ENCODE data around the gene CDK14. TPM values are rescaled to one million over a fixed set of nuclear protein-coding genes. Genes with fewer than 3 reads are reported as not detected.

Gene CDK14
- total and polyA plus RNA-seq, 2 donors (not counting 1 experiment from before 2014, with no cell fraction given) = 42.1 to 167 TPM

DNA sequence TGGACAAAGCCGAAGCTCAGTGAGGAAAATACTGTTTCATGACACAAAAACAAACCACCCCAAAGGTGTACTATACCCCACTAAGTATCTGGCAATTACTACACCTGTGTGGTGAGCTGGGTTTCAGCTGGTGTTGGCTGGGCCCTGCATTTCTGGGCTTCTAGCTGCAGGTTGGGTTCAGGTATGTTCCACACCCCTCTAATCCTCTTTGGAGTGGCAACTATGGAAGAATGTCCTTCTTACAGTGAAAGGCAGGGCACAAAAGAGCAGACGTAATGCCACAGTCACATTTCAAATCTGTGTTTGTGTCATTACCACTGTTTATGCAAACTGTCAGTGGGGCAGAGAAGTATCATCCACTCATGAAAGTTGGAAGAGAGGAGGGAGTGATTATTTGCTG lies 466.6 kb downstream of the CDK14 start:
- Mint-ChIP-seq H3K27me3 (no peaks in the 10 kb centered on the region), H3K4me3 (no peak overlapping the region), H3K27ac (no peak overlapping the region), H3K9me3 (ENCODE audit: insufficient read depth) (no peaks in the 10 kb centered on the region), H3K4me1 (peaks cover 27% of the 10 kb centered on the region)
- DNase-seq (no peak), ATAC-seq (ENCODE audit: low read depth) (no peak)
- no peak for TF ChIP-seq EZH2 (IDR thresholded peaks at IDR 0.05; ENCODE audit: borderline replicate concordance, insufficient read depth, low read depth, low read length, poor library complexity, severe bottlenecking)
- TF ChIP-seq, protein P1, sequence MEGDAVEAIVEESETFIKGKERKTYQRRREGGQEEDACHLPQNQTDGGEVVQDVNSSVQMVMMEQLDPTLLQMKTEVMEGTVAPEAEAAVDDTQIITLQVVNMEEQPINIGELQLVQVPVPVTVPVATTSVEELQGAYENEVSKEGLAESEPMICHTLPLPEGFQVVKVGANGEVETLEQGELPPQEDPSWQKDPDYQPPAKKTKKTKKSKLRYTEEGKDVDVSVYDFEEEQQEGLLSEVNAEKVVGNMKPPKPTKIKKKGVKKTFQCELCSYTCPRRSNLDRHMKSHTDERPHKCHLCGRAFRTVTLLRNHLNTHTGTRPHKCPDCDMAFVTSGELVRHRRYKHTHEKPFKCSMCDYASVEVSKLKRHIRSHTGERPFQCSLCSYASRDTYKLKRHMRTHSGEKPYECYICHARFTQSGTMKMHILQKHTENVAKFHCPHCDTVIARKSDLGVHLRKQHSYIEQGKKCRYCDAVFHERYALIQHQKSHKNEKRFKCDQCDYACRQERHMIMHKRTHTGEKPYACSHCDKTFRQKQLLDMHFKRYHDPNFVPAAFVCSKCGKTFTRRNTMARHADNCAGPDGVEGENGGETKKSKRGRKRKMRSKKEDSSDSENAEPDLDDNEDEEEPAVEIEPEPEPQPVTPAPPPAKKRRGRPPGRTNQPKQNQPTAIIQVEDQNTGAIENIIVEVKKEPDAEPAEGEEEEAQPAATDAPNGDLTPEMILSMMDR (IDR thresholded peaks at IDR 0.05) = no peak
- Histone ChIP-seq H3K9ac (ENCODE audit: low read length) (no peak overlapping the region), H3K27me3 (replicated peaks in 1 of 4; ENCODE audit: control extremely low read depth in 1 of 4, control insufficient read depth in 3 of 4, insufficient read depth in 4 of 4, low read length in 3 of 4) (no peaks in the 10 kb centered on the region), H3K27ac (ENCODE audit: low read length in 2 of 2) (no peak overlapping the region), H3K36me3 (replicated peaks in 1 of 2; ENCODE audit: control extremely low read depth in 1 of 2, control insufficient read depth in 1 of 2, extremely low read depth in 1 of 2, insufficient read depth in 2 of 2, low read length in 1 of 2) (peaks cover 2 to 6% of the 10 kb centered on the region in 2 experiments), H3K4me1 (ENCODE audit: control insufficient read depth in 2 of 2, insufficient read depth in 2 of 2, low read length in 2 of 2) (no peaks in the 10 kb centered on the region), H3K4me3 (ENCODE audit: control extremely low read depth in 1 of 5, extremely low read depth in 1 of 5, insufficient read depth in 1 of 5, low read depth in 2 of 5, low read length in 4 of 5) (no peak overlapping the region), H3K9me3 (ENCODE audit: control extremely low read depth in 1 of 3, control insufficient read depth in 2 of 3, insufficient read depth in 1 of 3, low read length in 2 of 3) (no peaks in the 10 kb centered on the region), H3K4me2 (replicated peaks; ENCODE audit: low read depth, low read length, poor library complexity, severe bottlenecking) (no peak overlapping the region), H3K79me2 (ENCODE audit: control insufficient read depth, insufficient read depth, low read length) (no peaks in the 10 kb centered on the region), H2AFZ (ENCODE audit: insufficient read depth, low read depth, low read length, poor library complexity, severe bottlenecking) (no peak overlapping the region), H4K20me1 (ENCODE audit: control insufficient read depth, insufficient read depth, low read length, poor library complexity, severe bottlenecking) (no peaks in the 10 kb centered on the region)
- ChIA-PET CTCF (interaction anchor here (1.3 kb wide), 1 partner anchor 27 kb away, joined by 5 read pairs; no protein-coding TSS in a partner anchor), POLR2A (no interaction called here)
- intact Hi-C loops (cut with micrococcal nuclease) = no loop called here
- 100% methylated on average over 1 of the region's 2 CpGs for WGBS (ENCODE audit: insufficient coverage)

DNA sequence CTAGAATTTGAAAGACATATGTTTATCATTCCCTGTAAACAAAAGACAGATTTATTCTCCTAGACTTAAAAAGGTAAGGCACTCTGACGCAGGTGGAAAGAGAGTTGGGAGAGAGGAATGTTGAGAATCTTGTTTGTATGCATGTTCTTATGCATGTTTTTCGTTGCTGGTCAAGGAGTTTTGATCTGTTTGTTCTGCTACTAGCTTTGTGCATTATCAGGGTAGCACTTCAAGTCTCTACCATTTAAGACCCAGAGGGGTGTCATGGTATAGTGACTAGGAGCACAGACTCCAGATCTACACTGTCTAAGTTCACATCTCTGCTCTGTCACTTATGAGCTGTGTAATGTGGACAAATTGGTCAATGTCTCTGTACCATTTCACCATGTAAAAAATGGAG lies 467.9 kb downstream of the CDK14 start:
- H3K79me2 ChIP-seq (ENCODE audit: control insufficient read depth, insufficient read depth, low read length) = no peaks in the 10 kb centered on the region
- CTCF ChIA-PET = interaction anchor here (0.5 to 0.6 kb wide), 2 partner anchors 19 to 613 kb away, joined by 3 to 4 read pairs; no protein-coding TSS in a partner anchor
- H3K36me3 ChIP-seq (replicated peaks in 1 of 2; ENCODE audit: control extremely low read depth in 1 of 2, control insufficient read depth in 1 of 2, extremely low read depth in 1 of 2, insufficient read depth in 2 of 2, low read length in 1 of 2) = peaks cover 6% of the 10 kb centered on the region in 2 experiments
- no peak overlapping the region for H2AFZ ChIP-seq (ENCODE audit: insufficient read depth, low read depth, low read length, poor library complexity, severe bottlenecking)
- H3K27ac ChIP-seq (ENCODE audit: low read length in 2 of 2) = no peak overlapping the region
- H3K4me1 ChIP-seq (ENCODE audit: control insufficient read depth in 2 of 2, insufficient read depth in 2 of 2, low read length in 2 of 2) = no peaks in the 10 kb centered on the region
- Mint-ChIP-seq H3K4me1 (peaks cover 27% of the 10 kb centered on the region), H3K4me3 (no peak overlapping the region), H3K9me3 (ENCODE audit: insufficient read depth) (no peaks in the 10 kb centered on the region), H3K27me3 (no peaks in the 10 kb centered on the region), H3K27ac (no peak overlapping the region)
- 100% methylated on average over 1 of the region's 2 CpGs for WGBS (ENCODE audit: insufficient coverage)
- H3K4me3 ChIP-seq (ENCODE audit: control extremely low read depth in 1 of 5, extremely low read depth in 1 of 5, insufficient read depth in 1 of 5, low read depth in 2 of 5, low read length in 4 of 5) = no peak overlapping the region
- POLR2A ChIA-PET = no interaction called here
- no peak overlapping the region for H3K4me2 ChIP-seq (replicated peaks; ENCODE audit: low read depth, low read length, poor library complexity, severe bottlenecking)
- H3K27me3 ChIP-seq (replicated peaks in 1 of 4; ENCODE audit: control extremely low read depth in 1 of 4, control insufficient read depth in 3 of 4, insufficient read depth in 4 of 4, low read length in 3 of 4) = no peaks in the 10 kb centered on the region
- no peak for ATAC-seq (ENCODE audit: low read depth)
- intact Hi-C loops (cut with micrococcal nuclease) = no loop called here
- no peaks in the 10 kb centered on the region for H4K20me1 ChIP-seq (ENCODE audit: control insufficient read depth, insufficient read depth, low read length, poor library complexity, severe bottlenecking)
- no peak for TF ChIP-seq EZH2 (IDR thresholded peaks at IDR 0.05; ENCODE audit: borderline replicate concordance, insufficient read depth, low read depth, low read length, poor library complexity, severe bottlenecking)
- TF ChIP-seq, protein P1 (IDR thresholded peaks at IDR 0.05) = no peak
- no peak overlapping the region for H3K9ac ChIP-seq (ENCODE audit: low read length)
- no peaks in the 10 kb centered on the region for H3K9me3 ChIP-seq (ENCODE audit: control extremely low read depth in 1 of 3, control insufficient read depth in 2 of 3, insufficient read depth in 1 of 3, low read length in 2 of 3)
- no peak for DNase-seq
